SK-N-SH (cell line): Measurements from ENCODE around the gene IL3. TPM values are rescaled to one million over a fixed set of nuclear protein-coding genes. Genes with fewer than 3 reads are reported as not detected.

Experiments used
- CTCF ChIA-PET: fragments of 300-600, 350-600 bp; formaldehyde crosslinking; extraction: SDS; loops from one replicate; lab custom pipeline; 2021; lab: Yijun Ruan, JAX
- POLR2A ChIA-PET: fragments of 350-600 bp; sonication (Branson Sonifier 250); formaldehyde crosslinking; extraction: SDS; loops from one replicate; lab custom pipeline; 2020; ENCODE audit warnings: antibody characterized with exemption, inconsistent platforms; lab: Yijun Ruan, JAX
- DNase-seq: peaks from one replicate; pipeline ENCODE4 v3.0.0; 2012
- H2AFZ ChIP-seq: fragments of 200-600 bp; sonication (generic); 2 replicates; pipeline ENCODE4 v1.8.1; 2016; ENCODE audit warnings: antibody characterized with exemption, mild to moderate bottlenecking, low read depth
- H3F3A ChIP-seq: fragments of 200-600 bp; sonication (generic); replicated peaks from 2 replicates; pipeline ENCODE3; 2016; ENCODE audit warnings: antibody characterized with exemption, mild to moderate bottlenecking; ENCODE audit not compliant: insufficient read depth
- H3K27ac ChIP-seq, 2 experiments: fragments of 200-500 bp in 1 of 2; fragments of 200-600 bp in 1 of 2; sonication (Bioruptor generic) in 1 of 2; sonication (generic), shearing (Covaris generic) in 1 of 2; 2 replicates each; pipeline versions ENCODE4 v1.5.1 to v1.6.1; 2014 to 2016; ENCODE audit warnings: low read depth in 2 of 2, inconsistent platforms in 1 of 2, low read length in 1 of 2, mild to moderate bottlenecking in 1 of 2, mixed read lengths in 1 of 2
- H3K27me3 ChIP-seq: fragments of 200-600 bp; sonication (generic), shearing (Covaris generic); 2 replicates; pipeline ENCODE4 v1.6.1; 2016; ENCODE audit warnings: mixed run types; ENCODE audit not compliant: insufficient read depth
- H3K36me3 ChIP-seq, 2 experiments: fragments of 200-500 bp in 1 of 2; fragments of 200-600 bp in 1 of 2; sonication (Bioruptor generic) in 1 of 2; sonication (generic) in 1 of 2; replicated peaks in 1 of 2; 2 replicates each; pipeline versions ENCODE3 to v1.5.1; 2014 to 2016; ENCODE audit warnings: low read length in 1 of 2, mild to moderate bottlenecking in 1 of 2; ENCODE audit not compliant: insufficient read depth in 2 of 2, control insufficient read depth in 1 of 2
- H3K4me1 ChIP-seq, 2 experiments: fragments of 200-500 bp in 1 of 2; fragments of 200-600 bp in 1 of 2; sonication (Bioruptor generic) in 1 of 2; sonication (generic), shearing (Covaris generic) in 1 of 2; 2 replicates each; pipeline versions ENCODE4 v1.5.1 to v1.6.1; 2014 to 2016; ENCODE audit warnings: low read depth in 1 of 2, low read length in 1 of 2, mixed run types in 1 of 2; ENCODE audit not compliant: insufficient read depth in 2 of 2, control insufficient read depth in 1 of 2
- H3K4me2 ChIP-seq: fragments of 200-600 bp; sonication (generic), shearing (Covaris generic); 2 replicates; pipeline ENCODE4 v1.6.1; 2017; ENCODE audit warnings: mixed run types
- H3K4me3 ChIP-seq, 2 experiments: fragments of 200-500 bp in 1 of 2; fragments of 200-600 bp in 1 of 2; sonication (Bioruptor generic) in 1 of 2; sonication (generic), shearing (Covaris generic) in 1 of 2; 2 replicates each; pipeline versions ENCODE4 v1.5.1 to v1.8.1; 2014 to 2016; ENCODE audit warnings: low read depth in 2 of 2, inconsistent platforms in 1 of 2, low read length in 1 of 2, mild to moderate bottlenecking in 1 of 2, mixed read lengths in 1 of 2, moderate library complexity in 1 of 2
- H3K79me2 ChIP-seq: fragments of 200-600 bp; sonication (generic); 2 replicates; pipeline ENCODE4 v1.8.1; 2017; ENCODE audit warnings: mild to moderate bottlenecking; ENCODE audit not compliant: insufficient read depth
- H3K9ac ChIP-seq: fragments of 200-600 bp; sonication (generic); 2 replicates; pipeline ENCODE4 v1.6.1; 2017; ENCODE audit warnings: mixed run types
- H3K9me2 ChIP-seq: fragments of 200-600 bp; sonication (generic); 2 replicates; pipeline ENCODE4 v1.6.1; 2017; ENCODE audit warnings: mixed run types
- H3K9me3 ChIP-seq: fragments of 200-600 bp; sonication (generic); 2 replicates; pipeline ENCODE4 v1.6.1; 2017; ENCODE audit warnings: mixed run types, mild to moderate bottlenecking, moderate library complexity
- H4K20me1 ChIP-seq: fragments of 200-600 bp; sonication (generic); 2 replicates; pipeline ENCODE4 v1.6.1; 2017; ENCODE audit warnings: mild to moderate bottlenecking, mixed run types; ENCODE audit not compliant: insufficient read depth
- EZH2phosphoT487 ChIP-seq: fragments of 200-600 bp; sonication (generic); IDR thresholded peaks from 2 replicates; pipeline ENCODE4 v1.6.1; 2017; ENCODE audit warnings: low read depth, mixed run types, mild to moderate bottlenecking, antibody characterized with exemption, moderate library complexity, borderline replicate concordance
- FOXJ3 ChIP-seq: sonication (generic); formaldehyde crosslinking; IDR thresholded peaks from 2 replicates; pipeline ENCODE4 v1.5.1; 2020; ENCODE audit warnings: mild to moderate bottlenecking, missing genetic modification reagents
- FOXM1 ChIP-seq: IDR thresholded peaks from 2 replicates; pipeline ENCODE4 v1.4.0; 2012; ENCODE audit warnings: low read depth, mild to moderate bottlenecking
- GATA2 ChIP-seq: sonication (generic); formaldehyde crosslinking; IDR thresholded peaks from 2 replicates; pipeline ENCODE4 v1.5.0; 2020; ENCODE audit warnings: mild to moderate bottlenecking, missing genetic modification reagents
- JUND ChIP-seq: IDR thresholded peaks from 2 replicates; pipeline ENCODE4 v1.4.0; 2012
- NRF1 ChIP-seq: IDR thresholded peaks from 2 replicates; pipeline ENCODE4 v1.6.1; 2012; ENCODE audit warnings: low read depth, mild to moderate bottlenecking, low read length
- POLR2AphosphoS5 ChIP-seq: IDR thresholded peaks from 2 replicates; pipeline ENCODE4 v1.6.1; 2012; ENCODE audit warnings: low read depth, low read length
- RAD21 ChIP-seq: IDR thresholded peaks from 2 replicates; pipeline ENCODE4 v1.6.1; 2012; ENCODE audit warnings: mild to moderate bottlenecking, low read length
- RCOR1 ChIP-seq: fragments of 150-350 bp; IDR thresholded peaks from 2 replicates; pipeline ENCODE4 v1.6.1; 2017; ENCODE audit warnings: antibody characterized with exemption, low read length
- RXRA ChIP-seq: IDR thresholded peaks from 2 replicates; pipeline ENCODE4 v1.4.0; 2012; ENCODE audit warnings: low read depth, mild to moderate bottlenecking, borderline replicate concordance
- SMC3 ChIP-seq: IDR thresholded peaks from 2 replicates; pipeline ENCODE4 v1.6.1; 2012; ENCODE audit warnings: low read depth, low read length, improper control_type of control experiment
- TCF12 ChIP-seq: IDR thresholded peaks from 2 replicates; pipeline ENCODE4 v1.4.0; 2012
- YY1 ChIP-seq: IDR thresholded peaks from 2 replicates; pipeline ENCODE4 v1.4.0; 2012; ENCODE audit warnings: low read depth, mild to moderate bottlenecking
- WGBS: methylation state at CpG from one replicate; pipeline ENCODE4 v1.1.6; 2017; ENCODE audit warnings: low lambda C conversion rate; 5-methylcytosine and 5-hydroxymethylcytosine counted together
- polyA plus RNA-seq, 3 experiments: library from polyadenylated mRNA; depleted of rRNA; stranded (reverse); fragments of >200 nt; gene quantifications; 2 replicates each; pipeline ENCODE4 v1.2.3, GENCODE V29; 2012
- TF ChIP-seq, protein P1 (sequence below): fragments of 150-350 bp; IDR thresholded peaks from 2 replicates; pipeline ENCODE4 v1.6.1; 2017; ENCODE audit warnings: antibody characterized with exemption, low read length, low read depth, borderline replicate concordance
- TF ChIP-seq, protein P2 (sequence below): fragments of 200-600 bp; sonication (generic); IDR thresholded peaks from 2 replicates; pipeline ENCODE4 v1.6.1; 2017; ENCODE audit warnings: antibody characterized with exemption, mild to moderate bottlenecking, moderate library complexity
- TF ChIP-seq, protein P3 (sequence below): IDR thresholded peaks from 2 replicates; pipeline ENCODE4 v1.4.0; 2012; ENCODE audit warnings: low read depth

IL3 gene
- polyA plus RNA-seq, 1 of the 3 experiments (the other 2 are of a cell fraction): not detected

DNA sequence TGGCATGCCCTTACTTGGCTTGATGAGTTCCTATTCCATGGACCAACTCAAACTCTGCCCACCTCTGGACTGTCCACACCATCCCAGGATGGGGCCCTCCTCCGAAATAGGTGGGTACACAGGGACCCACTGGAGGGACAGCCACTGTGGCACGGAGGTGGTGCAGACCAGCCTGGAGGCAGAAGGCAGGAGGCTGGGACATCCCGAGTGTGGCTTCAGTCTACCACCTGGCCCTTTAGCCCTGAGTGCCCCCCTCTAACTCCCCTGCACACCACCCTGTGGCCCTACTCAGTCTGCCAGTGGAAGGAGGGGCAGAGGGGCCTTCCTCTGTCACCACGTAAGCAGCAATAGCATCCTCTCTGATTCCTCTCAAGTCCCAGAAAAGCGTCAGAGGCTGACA, 3.7 kb downstream of the IL3 start:
- H3K36me3 ChIP-seq: no peaks in the 10 kb centered on the region
- H3F3A ChIP-seq: no peaks in the 10 kb centered on the region
- no peak overlapping the region for H3K4me2 ChIP-seq
- no peaks in the 10 kb centered on the region for H3K9me2 ChIP-seq
- no peaks in the 10 kb centered on the region for H3K9me3 ChIP-seq
- WGBS: 46% methylated on average over 5 of the region's 5 CpGs
- CTCF ChIA-PET: interaction anchor here (0.5 to 6.5 kb wide), 31 partner anchors 8 to 641 kb away, joined by 3 to 67 read pairs (median 4); partner anchors contain the start of gene MEIKIN
- no peak for DNase-seq
- no peak for TF ChIP-seq EZH2phosphoT487
- no peak for TF ChIP-seq YY1
- no peak for TF ChIP-seq FOXJ3 (CRISPR knock-in tag)
- TF ChIP-seq TCF12: no peak
- TF ChIP-seq GATA2 (CRISPR knock-in tag): no peak
- TF ChIP-seq JUND: no peak
- TF ChIP-seq FOXM1: no peak
- no peak for TF ChIP-seq SMC3
- TF ChIP-seq, protein P1, sequence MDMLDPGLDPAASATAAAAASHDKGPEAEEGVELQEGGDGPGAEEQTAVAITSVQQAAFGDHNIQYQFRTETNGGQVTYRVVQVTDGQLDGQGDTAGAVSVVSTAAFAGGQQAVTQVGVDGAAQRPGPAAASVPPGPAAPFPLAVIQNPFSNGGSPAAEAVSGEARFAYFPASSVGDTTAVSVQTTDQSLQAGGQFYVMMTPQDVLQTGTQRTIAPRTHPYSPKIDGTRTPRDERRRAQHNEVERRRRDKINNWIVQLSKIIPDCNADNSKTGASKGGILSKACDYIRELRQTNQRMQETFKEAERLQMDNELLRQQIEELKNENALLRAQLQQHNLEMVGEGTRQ: no peak
- TF ChIP-seq POLR2AphosphoS5: no peak
- TF ChIP-seq, protein P2, sequence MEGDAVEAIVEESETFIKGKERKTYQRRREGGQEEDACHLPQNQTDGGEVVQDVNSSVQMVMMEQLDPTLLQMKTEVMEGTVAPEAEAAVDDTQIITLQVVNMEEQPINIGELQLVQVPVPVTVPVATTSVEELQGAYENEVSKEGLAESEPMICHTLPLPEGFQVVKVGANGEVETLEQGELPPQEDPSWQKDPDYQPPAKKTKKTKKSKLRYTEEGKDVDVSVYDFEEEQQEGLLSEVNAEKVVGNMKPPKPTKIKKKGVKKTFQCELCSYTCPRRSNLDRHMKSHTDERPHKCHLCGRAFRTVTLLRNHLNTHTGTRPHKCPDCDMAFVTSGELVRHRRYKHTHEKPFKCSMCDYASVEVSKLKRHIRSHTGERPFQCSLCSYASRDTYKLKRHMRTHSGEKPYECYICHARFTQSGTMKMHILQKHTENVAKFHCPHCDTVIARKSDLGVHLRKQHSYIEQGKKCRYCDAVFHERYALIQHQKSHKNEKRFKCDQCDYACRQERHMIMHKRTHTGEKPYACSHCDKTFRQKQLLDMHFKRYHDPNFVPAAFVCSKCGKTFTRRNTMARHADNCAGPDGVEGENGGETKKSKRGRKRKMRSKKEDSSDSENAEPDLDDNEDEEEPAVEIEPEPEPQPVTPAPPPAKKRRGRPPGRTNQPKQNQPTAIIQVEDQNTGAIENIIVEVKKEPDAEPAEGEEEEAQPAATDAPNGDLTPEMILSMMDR: no peak
- no peak for TF ChIP-seq RXRA
- no peaks in the 10 kb centered on the region for H4K20me1 ChIP-seq
- H3K4me1 ChIP-seq: no peaks in the 10 kb centered on the region
- no peak overlapping the region for H3K9ac ChIP-seq
- no peak overlapping the region for H2AFZ ChIP-seq
- no peak overlapping the region for H3K27ac ChIP-seq
- no peaks in the 10 kb centered on the region for H3K79me2 ChIP-seq
- no peak overlapping the region for H3K4me3 ChIP-seq
- POLR2A ChIA-PET: no interaction called here
- H3K27me3 ChIP-seq: no peaks in the 10 kb centered on the region

DNA sequence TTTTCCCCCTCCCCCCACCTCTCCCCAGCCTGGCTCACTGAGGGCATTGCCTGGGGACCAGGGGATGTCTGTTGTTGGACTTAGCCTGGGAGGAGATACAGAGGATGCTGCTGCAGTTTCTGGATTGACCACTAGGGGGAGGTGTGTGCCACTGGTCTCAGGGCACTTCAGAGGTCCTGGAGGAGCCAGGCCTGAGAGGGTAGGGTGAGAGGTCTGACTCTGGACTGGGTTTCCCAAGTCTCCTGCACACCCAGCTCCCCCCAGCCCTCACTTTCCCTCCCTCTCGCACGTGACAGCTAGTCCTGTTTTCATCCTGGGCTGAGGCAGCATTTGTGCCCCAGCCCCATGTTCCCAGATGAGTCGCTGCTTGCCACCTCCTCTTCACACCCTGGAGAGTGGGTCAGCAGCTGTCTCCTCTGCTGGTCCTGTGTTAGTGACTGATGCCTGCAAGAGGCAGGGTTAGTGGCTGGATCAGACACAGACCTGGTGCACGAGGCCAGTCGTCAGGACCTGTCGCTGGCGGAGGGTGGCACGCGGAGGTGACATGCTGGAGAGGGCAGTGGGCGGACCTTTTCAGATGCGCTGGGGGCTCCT, 4.4 kb downstream of the IL3 start:
- Histone ChIP-seq H4K20me1 (no peaks in the 10 kb centered on the region), H3K27ac (no peak overlapping the region), H3F3A (no peaks in the 10 kb centered on the region), H3K79me2 (no peaks in the 10 kb centered on the region), H3K4me1 (no peaks in the 10 kb centered on the region), H3K4me2 (no peak overlapping the region), H3K36me3 (no peaks in the 10 kb centered on the region), H3K9me3 (no peaks in the 10 kb centered on the region), H3K4me3 (peak overlapping the region in 1 of 2 experiments; percentile 43; a peak in 1 of 4 replicates), H3K27me3 (no peaks in the 10 kb centered on the region), H3K9me2 (no peaks in the 10 kb centered on the region), H3K9ac (no peak overlapping the region), H2AFZ (no peak overlapping the region)
- ChIA-PET CTCF (interaction anchor here (0.6 to 6.5 kb wide), 33 partner anchors 8 to 481 kb away, joined by 3 to 67 read pairs (median 4); partner anchors contain the start of genes CSF2 and MEIKIN), POLR2A (no interaction called here)
- DNase-seq: peak; percentile 87
- WGBS: 76% methylated on average over 11 of the region's 11 CpGs
- no peak for TF ChIP-seq NRF1
- no peak for TF ChIP-seq GATA2 (CRISPR knock-in tag)
- TF ChIP-seq, protein P3, sequence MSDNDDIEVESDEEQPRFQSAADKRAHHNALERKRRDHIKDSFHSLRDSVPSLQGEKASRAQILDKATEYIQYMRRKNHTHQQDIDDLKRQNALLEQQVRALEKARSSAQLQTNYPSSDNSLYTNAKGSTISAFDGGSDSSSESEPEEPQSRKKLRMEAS: no peak
- TF ChIP-seq, protein P2: peak; percentile 89
- 0 out of 2 replicates have a peak, but pooled peaks have one; percentile 51 for TF ChIP-seq RCOR1
- TF ChIP-seq YY1: no peak
- no peak for TF ChIP-seq TCF12
- TF ChIP-seq SMC3: peak; percentile 59
- no peak for TF ChIP-seq FOXM1
- TF ChIP-seq RAD21: peak; percentile 74
